SK-N-SH (cell line): ENCODE measurements around the gene GH2. TPM values are rescaled to one million over a fixed set of nuclear protein-coding genes. Genes with fewer than 3 reads are reported as not detected.

Experiments
- CTCF ChIA-PET: fragments of 300-600, 350-600 bp; formaldehyde crosslinking; extraction: SDS; loops from one replicate; lab custom pipeline; 2021; lab: Yijun Ruan, JAX
- POLR2A ChIA-PET: fragments of 350-600 bp; sonication (Branson Sonifier 250); formaldehyde crosslinking; extraction: SDS; loops from one replicate; lab custom pipeline; 2020; ENCODE audit warnings: antibody characterized with exemption, inconsistent platforms; lab: Yijun Ruan, JAX
- DNase-seq: peaks from one replicate; pipeline ENCODE4 v3.0.0; 2012
- H2AFZ ChIP-seq: fragments of 200-600 bp; sonication (generic); 2 replicates; pipeline ENCODE4 v1.8.1; 2016; ENCODE audit warnings: antibody characterized with exemption, mild to moderate bottlenecking, low read depth
- H3F3A ChIP-seq: fragments of 200-600 bp; sonication (generic); replicated peaks from 2 replicates; pipeline ENCODE3; 2016; ENCODE audit warnings: antibody characterized with exemption, mild to moderate bottlenecking; ENCODE audit not compliant: insufficient read depth
- H3K27ac ChIP-seq, 2 experiments: fragments of 200-500 bp in 1 of 2; fragments of 200-600 bp in 1 of 2; sonication (Bioruptor generic) in 1 of 2; sonication (generic), shearing (Covaris generic) in 1 of 2; 2 replicates each; pipeline versions ENCODE4 v1.5.1 to v1.6.1; 2014 to 2016; ENCODE audit warnings: low read depth in 2 of 2, inconsistent platforms in 1 of 2, low read length in 1 of 2, mild to moderate bottlenecking in 1 of 2, mixed read lengths in 1 of 2
- H3K27me3 ChIP-seq: fragments of 200-600 bp; sonication (generic), shearing (Covaris generic); 2 replicates; pipeline ENCODE4 v1.6.1; 2016; ENCODE audit warnings: mixed run types; ENCODE audit not compliant: insufficient read depth
- H3K36me3 ChIP-seq, 2 experiments: fragments of 200-500 bp in 1 of 2; fragments of 200-600 bp in 1 of 2; sonication (Bioruptor generic) in 1 of 2; sonication (generic) in 1 of 2; replicated peaks in 1 of 2; 2 replicates each; pipeline versions ENCODE3 to v1.5.1; 2014 to 2016; ENCODE audit warnings: low read length in 1 of 2, mild to moderate bottlenecking in 1 of 2; ENCODE audit not compliant: insufficient read depth in 2 of 2, control insufficient read depth in 1 of 2
- H3K4me1 ChIP-seq, 2 experiments: fragments of 200-500 bp in 1 of 2; fragments of 200-600 bp in 1 of 2; sonication (Bioruptor generic) in 1 of 2; sonication (generic), shearing (Covaris generic) in 1 of 2; 2 replicates each; pipeline versions ENCODE4 v1.5.1 to v1.6.1; 2014 to 2016; ENCODE audit warnings: low read depth in 1 of 2, low read length in 1 of 2, mixed run types in 1 of 2; ENCODE audit not compliant: insufficient read depth in 2 of 2, control insufficient read depth in 1 of 2
- H3K4me2 ChIP-seq: fragments of 200-600 bp; sonication (generic), shearing (Covaris generic); 2 replicates; pipeline ENCODE4 v1.6.1; 2017; ENCODE audit warnings: mixed run types
- H3K4me3 ChIP-seq, 2 experiments: fragments of 200-500 bp in 1 of 2; fragments of 200-600 bp in 1 of 2; sonication (Bioruptor generic) in 1 of 2; sonication (generic), shearing (Covaris generic) in 1 of 2; 2 replicates each; pipeline versions ENCODE4 v1.5.1 to v1.8.1; 2014 to 2016; ENCODE audit warnings: low read depth in 2 of 2, inconsistent platforms in 1 of 2, low read length in 1 of 2, mild to moderate bottlenecking in 1 of 2, mixed read lengths in 1 of 2, moderate library complexity in 1 of 2
- H3K79me2 ChIP-seq: fragments of 200-600 bp; sonication (generic); 2 replicates; pipeline ENCODE4 v1.8.1; 2017; ENCODE audit warnings: mild to moderate bottlenecking; ENCODE audit not compliant: insufficient read depth
- H3K9ac ChIP-seq: fragments of 200-600 bp; sonication (generic); 2 replicates; pipeline ENCODE4 v1.6.1; 2017; ENCODE audit warnings: mixed run types
- H3K9me2 ChIP-seq: fragments of 200-600 bp; sonication (generic); 2 replicates; pipeline ENCODE4 v1.6.1; 2017; ENCODE audit warnings: mixed run types
- H3K9me3 ChIP-seq: fragments of 200-600 bp; sonication (generic); 2 replicates; pipeline ENCODE4 v1.6.1; 2017; ENCODE audit warnings: mixed run types, mild to moderate bottlenecking, moderate library complexity
- H4K20me1 ChIP-seq: fragments of 200-600 bp; sonication (generic); 2 replicates; pipeline ENCODE4 v1.6.1; 2017; ENCODE audit warnings: mild to moderate bottlenecking, mixed run types; ENCODE audit not compliant: insufficient read depth
- CTCF ChIP-seq: fragments of 200-600 bp; sonication (generic); IDR thresholded peaks from 2 replicates; pipeline ENCODE4 v1.6.1; 2017; ENCODE audit warnings: antibody characterized with exemption, mild to moderate bottlenecking, moderate library complexity
- EP300 ChIP-seq, 2 experiments: IDR thresholded peaks; 2 replicates each; pipeline versions ENCODE4 v1.4.0 to v1.6.1; 2012; ENCODE audit warnings: borderline replicate concordance in 1 of 2, low read depth in 1 of 2, low read length in 1 of 2
- FOSL2 ChIP-seq: IDR thresholded peaks from 2 replicates; pipeline ENCODE4 v1.4.0; 2012; ENCODE audit warnings: low read depth, mild to moderate bottlenecking, moderate library complexity, borderline replicate concordance
- FOXJ3 ChIP-seq: sonication (generic); formaldehyde crosslinking; IDR thresholded peaks from 2 replicates; pipeline ENCODE4 v1.5.1; 2020; ENCODE audit warnings: mild to moderate bottlenecking, missing genetic modification reagents
- FOXM1 ChIP-seq: IDR thresholded peaks from 2 replicates; pipeline ENCODE4 v1.4.0; 2012; ENCODE audit warnings: low read depth, mild to moderate bottlenecking
- JUND ChIP-seq: IDR thresholded peaks from 2 replicates; pipeline ENCODE4 v1.4.0; 2012
- MEF2A ChIP-seq: IDR thresholded peaks from 2 replicates; pipeline ENCODE4 v1.4.0; 2012; ENCODE audit warnings: low read depth, borderline replicate concordance
- TAF1 ChIP-seq: IDR thresholded peaks from 2 replicates; pipeline ENCODE4 v1.6.1; 2012; ENCODE audit warnings: low read depth, mild to moderate bottlenecking, low read length, moderate library complexity, borderline replicate concordance
- TEAD4 ChIP-seq: IDR thresholded peaks from 2 replicates; pipeline ENCODE4 v1.4.0; 2012; ENCODE audit warnings: mild to moderate bottlenecking, borderline replicate concordance; ENCODE audit not compliant: insufficient read depth
- USF1 ChIP-seq: IDR thresholded peaks from 2 replicates; pipeline ENCODE4 v1.4.0; 2012; ENCODE audit warnings: low read depth, borderline replicate concordance
- USF2 ChIP-seq: fragments of 150-350 bp; IDR thresholded peaks from 2 replicates; pipeline ENCODE4 v1.6.1; 2017; ENCODE audit warnings: antibody characterized with exemption, low read length, low read depth, borderline replicate concordance
- ZBTB33 ChIP-seq: IDR thresholded peaks from 2 replicates; pipeline ENCODE4 v1.4.0; 2012; ENCODE audit warnings: low read depth, borderline replicate concordance
- WGBS: methylation state at CpG from one replicate; pipeline ENCODE4 v1.1.6; 2017; ENCODE audit warnings: low lambda C conversion rate; 5-methylcytosine and 5-hydroxymethylcytosine counted together
- polyA plus RNA-seq, 3 experiments: library from polyadenylated mRNA; depleted of rRNA; stranded (reverse); fragments of >200 nt; gene quantifications; 2 replicates each; pipeline ENCODE4 v1.2.3, GENCODE V29; 2012

The GH2 gene
- polyA plus RNA-seq, 1 of the 3 experiments (the other 2 are of a cell fraction) = not detected

GRCh38 chr17:63854709-63855108 lies 27.0 kb downstream of the GH2 start:
- H3K9me2 ChIP-seq = no peaks in the 10 kb centered on the region
- H3K27me3 ChIP-seq = peaks cover 30% of the 10 kb centered on the region
- CTCF ChIA-PET = interaction anchor here (1.2 to 6.4 kb wide), 3 partner anchors 11 to 64 kb away, joined by 4 to 50 read pairs (median 9); partner anchors contain the start of gene GH1
- H3K9ac ChIP-seq = no peak overlapping the region
- no peak for DNase-seq
- POLR2A ChIA-PET = no interaction called here
- H3K36me3 ChIP-seq = no peaks in the 10 kb centered on the region
- no peaks in the 10 kb centered on the region for H3K9me3 ChIP-seq
- H3K4me3 ChIP-seq = no peak overlapping the region
- no peak overlapping the region for H3K4me2 ChIP-seq
- no peaks in the 10 kb centered on the region for H3K4me1 ChIP-seq
- no peaks in the 10 kb centered on the region for H3K79me2 ChIP-seq
- WGBS = 60% methylated on average over 5 of the region's 5 CpGs
- no peaks in the 10 kb centered on the region for H4K20me1 ChIP-seq
- H2AFZ ChIP-seq = no peak overlapping the region
- no peak overlapping the region for H3K27ac ChIP-seq
- H3F3A ChIP-seq = no peaks in the 10 kb centered on the region
- TF ChIP-seq USF1 (no peak), MEF2A (no peak), EP300 (IDR thresholded peaks at IDR 0.05; ENCODE audit: borderline replicate concordance in 1 of 2, low read depth in 1 of 2, low read length in 1 of 2) (no peak), USF2 (no peak), TEAD4 (no peak), FOXM1 (no peak), JUND (no peak), TAF1 (no peak), CTCF (no peak), FOSL2 (no peak), ZBTB33 (no peak), FOXJ3 (CRISPR knock-in tag) (no peak)
